HG03108 (cell line): ENCODE results near the gene JPT2.

Experiments used
- ATAC-seq: cut with Tn5 transposase; IDR thresholded peaks from one replicate; pipeline ENCODE4 v1.9.1; 2021; ENCODE audit warnings: moderate library complexity; ENCODE audit not compliant: unreplicated experiment

JPT2 gene

DNA sequence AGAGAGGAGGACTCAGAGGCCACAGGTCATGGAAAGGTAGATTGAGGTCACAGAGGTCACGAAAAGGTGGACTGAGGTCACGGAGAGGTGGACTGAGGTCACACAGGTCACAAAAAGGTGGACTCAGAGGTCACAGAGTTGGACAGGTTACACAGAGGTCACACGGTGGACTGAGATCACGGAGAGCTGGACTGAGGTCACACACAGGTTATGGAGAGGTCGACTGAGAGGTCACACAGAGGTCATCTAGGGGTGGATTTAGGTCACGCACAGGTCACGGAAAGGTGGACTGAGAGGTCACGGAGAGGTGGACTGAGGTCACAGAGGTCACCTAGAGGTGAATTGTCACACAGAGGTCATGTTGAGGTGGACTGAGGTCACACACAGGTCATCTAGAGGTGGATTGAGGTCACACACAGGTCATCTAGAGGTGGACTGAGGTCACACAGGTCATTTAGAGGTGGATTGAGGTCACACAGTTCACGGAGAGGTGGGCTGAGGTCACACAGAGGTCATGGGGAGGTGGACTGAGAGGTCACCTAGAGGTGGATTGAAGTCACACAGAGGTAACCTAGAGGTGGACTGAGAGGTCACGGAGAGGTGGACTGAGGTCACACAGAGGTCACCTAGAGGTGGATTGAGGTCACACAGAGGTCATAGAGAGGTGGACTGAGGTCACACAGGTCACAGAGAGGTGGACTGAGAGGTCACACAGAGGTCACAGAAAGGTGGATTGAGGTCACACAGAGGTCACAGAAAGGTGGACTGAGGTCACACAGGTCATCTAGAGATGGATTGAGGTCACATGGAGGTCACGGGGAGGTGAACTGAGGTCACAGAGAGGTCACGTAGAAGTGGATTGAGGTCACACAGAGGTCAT is 26.7 kb upstream of the JPT2 start:
- no peak for ATAC-seq

DNA sequence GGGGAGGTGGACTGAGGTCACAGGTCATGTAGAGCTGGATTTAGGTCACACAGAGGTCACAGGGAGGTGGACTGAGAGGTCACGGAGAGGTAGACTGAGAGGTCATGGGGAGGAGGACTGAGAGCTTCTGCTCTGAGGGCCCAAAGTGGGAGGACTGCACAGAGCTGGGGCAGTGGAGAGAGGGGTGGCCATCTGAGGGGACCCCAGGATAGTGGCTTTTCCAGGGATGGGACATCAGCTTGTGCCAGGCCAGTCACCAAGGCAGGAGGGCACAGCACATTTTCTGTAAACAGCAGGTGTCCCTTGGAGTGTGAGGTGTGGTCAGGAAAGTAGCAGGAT is 26.1 kb upstream of the JPT2 start:
- no peak for ATAC-seq

DNA sequence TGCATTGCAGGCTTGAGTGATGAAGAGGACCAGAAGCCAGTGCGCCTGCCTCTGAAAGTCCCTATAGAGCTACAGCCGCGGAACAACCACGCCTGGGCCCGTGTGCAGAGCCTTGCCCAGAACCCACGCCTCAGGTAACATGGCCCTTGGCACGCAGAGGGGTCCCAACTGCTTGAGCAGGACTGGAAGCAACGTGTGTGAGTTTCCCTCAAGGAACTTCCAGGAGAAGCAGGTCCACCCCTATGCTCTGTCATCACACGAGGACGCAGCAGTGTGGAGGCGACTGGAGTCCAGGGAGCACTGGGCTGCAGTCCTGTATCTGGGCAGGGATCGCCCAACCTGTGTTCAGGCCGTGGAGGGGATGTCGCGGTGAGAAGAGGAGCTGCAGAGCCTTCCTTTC is 25.1 kb upstream of the JPT2 start:
- no peak for ATAC-seq

DNA sequence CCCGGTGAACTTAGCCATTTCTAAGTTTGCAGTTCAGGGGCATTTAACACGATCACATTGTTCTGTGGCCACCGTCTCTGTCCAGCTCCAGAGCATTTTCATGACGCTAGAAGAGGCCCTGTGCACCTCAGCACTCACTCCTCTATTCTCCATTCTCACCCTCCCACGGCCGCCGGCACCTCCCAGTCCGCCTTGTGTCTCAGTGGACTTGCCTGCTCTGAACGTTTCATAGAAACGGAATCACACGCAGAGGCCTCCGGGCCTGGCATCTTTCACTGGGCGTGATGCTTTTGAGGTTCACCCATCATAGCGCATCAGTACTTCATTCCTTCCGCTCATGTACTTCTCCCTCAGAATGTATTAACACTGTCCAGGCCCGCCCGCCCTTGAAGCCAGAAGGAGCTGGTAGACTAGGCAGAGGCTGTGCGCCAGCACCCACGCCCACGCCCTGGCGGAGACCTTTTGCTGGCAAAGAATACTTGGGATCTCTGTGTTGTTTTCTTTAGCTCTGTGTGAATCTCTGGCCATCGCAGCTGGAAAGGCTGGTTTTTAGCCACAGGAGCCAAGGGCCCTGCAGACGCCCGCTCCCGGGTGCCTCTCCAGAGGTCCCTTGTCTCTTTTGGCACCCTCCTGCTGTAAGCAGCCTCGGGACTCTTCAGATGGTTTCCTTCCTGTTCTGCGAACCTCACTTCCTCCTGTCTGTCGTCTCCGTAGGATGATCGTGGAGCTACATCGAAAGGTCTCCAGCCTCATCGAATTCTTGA is 23.4 kb upstream of the JPT2 start:
- ATAC-seq: no peak

DNA sequence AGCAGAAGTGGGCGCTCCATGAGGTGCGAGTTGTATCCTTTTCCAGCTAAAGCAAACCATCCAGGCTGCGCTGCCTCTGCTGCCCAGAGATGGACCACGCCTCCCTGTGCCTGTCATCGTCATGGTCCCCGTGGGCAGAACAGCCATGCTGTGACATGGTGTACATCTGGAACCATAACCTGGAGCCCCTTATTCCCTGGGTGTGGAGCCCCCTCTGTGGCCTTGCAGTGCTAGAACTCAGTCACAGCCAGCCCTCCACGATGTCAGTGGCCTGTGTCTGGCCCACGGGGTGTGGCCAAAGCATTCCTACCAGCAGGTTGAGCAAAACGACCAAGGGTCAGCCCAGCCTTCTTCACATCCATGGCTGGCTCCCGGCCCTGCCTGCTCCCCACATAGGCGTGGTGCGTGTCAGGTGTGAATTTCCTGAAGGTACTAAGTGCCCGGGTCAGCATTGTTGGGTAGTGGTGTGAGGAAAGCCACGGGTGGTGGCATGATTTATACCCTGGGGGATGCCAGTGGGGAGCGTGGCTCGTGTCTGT is 22.7 kb upstream of the JPT2 start:
- no peak for ATAC-seq

DNA sequence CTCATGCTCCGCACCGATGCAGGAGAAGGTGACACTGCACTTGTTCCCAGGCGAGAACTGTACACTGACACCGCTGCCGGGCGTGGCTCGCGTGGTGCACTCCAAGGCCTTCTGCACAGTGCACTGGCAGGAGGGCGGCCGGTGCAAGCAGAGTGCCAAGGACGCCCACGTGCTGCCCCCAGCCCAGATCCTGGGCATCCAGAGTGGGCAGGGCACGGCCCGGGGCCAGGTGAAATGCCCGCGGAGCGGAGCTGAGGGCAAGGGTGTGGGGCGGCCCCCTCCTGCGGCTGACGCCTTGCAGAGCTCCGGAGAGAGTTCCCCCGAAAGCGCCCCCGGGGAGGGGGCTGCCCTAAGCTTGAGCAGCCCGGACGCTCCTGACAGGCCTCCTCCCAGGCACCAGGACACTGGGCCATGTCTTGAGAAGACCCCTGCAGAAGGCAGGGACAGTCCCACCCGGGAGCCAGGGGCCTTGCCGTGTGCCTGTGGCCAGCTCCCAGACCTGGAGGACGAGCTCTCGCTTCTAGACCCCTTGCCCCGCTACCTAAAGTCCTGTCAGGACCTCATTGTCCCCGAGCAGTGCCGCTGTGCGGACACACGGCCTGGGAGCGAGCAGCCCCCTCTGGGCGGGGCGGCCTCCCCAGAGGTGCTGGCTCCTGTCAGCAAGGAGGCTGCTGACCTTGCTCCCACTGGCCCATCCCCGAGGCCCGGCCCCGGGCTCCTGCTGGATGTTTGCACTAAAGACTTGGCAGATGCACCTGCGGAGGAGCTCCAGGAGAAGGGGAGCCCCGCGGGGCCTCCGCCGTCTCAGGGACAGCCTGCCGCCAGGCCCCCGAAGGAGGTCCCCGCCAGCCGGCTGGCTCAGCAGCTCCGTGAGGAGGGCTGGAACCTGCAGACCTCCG is 21.9 kb upstream of the JPT2 start:
- no peak for ATAC-seq

DNA sequence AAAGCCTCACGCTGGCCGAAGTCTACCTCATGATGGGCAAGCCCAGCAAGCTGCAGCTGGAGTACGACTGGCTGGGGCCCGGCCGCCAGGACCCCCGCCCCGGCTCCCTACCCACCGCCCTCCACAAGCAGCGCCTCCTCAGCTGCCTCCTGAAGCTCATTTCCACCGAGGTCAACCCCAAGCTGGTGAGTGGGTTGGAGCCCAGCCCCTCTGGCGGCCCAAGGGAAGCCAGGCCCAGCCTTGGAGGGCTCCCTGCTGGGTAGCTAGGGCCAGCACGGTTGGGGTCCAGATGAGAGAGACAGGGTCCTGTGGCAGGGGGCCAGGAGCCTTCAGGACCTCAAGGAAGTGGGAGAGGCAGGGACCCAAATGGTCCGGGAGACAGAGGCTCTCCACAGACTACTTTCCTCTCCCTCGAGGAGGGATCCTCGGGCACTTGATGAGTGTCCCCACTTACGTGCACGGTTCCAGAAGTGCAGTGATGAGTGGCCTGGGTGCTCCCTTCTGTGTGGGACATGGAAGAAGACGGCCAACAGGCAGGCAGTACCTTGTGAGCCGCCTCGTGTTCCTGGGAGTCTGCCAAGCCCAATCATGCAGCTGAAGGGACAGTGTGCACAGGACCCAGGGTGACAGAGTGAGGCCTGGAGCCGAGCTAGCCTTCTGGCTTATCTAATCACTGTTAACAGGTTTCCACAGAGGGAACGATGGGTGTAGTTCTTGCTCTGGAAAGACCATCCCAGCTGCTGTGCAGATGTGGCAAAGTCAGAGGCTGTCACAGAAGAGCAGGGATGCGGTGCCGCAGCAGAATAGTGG is 21.1 kb upstream of the JPT2 start:
- no peak for ATAC-seq

DNA sequence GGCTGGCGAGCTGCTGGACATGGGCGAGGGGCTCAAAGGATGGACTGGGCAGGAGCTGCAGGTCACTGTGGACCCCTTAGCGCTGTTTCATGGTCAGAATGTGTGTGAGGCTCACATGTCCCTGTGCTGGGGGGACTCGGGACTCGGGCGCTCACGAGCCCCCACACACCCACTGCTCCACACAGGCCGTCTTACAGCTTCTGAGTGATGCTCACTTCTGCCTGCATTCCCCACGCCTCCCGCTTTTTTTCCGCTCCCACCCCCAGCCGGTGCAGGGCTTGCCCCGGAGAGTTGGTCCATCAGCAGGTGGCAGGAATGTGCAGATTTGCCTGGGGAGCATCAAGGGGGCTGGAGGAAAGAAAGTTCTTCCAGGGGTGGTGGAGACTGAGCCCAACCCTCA is 20.2 kb upstream of the JPT2 start:
- no peak for ATAC-seq

DNA sequence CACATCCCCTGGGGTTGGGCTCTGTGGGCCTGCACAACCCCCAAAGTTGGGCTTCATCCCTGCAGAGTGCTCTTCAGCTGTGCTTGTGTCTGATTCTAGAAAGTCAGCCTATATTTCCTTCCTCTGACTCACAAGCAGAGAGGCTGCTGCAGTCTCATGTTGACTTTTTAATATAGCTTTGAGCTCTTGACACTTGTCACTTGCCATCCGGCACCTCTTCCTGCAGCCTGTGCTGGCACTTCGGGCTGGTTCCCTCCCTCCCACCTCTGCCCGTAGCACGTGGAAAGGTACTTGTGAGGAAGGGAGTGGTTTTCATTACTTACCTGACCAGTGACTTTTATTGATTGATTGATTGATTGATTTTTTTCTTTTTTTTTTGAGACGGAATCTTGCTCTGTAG is 19.0 kb upstream of the JPT2 start:
- no peak for ATAC-seq

DNA sequence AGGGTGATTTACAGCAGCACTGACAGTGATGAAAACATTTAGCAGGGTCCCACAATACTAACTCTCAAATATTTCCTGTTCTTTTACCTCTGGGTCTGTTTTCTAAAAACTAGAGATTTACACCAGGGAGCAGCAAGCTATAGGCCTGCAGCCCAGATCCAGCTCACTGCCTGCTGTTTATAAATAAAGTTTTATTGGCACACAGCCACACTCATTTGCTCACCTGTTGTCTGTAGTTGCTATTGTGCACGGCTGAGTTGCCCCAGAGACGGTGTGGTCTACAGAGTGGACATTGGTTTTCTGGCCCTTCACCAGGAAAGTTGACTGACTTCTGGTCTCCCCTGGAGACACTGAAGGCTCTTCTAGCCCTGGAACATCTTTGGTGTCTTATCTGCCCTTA is 16.3 kb upstream of the JPT2 start:
- ATAC-seq: no peak

DNA sequence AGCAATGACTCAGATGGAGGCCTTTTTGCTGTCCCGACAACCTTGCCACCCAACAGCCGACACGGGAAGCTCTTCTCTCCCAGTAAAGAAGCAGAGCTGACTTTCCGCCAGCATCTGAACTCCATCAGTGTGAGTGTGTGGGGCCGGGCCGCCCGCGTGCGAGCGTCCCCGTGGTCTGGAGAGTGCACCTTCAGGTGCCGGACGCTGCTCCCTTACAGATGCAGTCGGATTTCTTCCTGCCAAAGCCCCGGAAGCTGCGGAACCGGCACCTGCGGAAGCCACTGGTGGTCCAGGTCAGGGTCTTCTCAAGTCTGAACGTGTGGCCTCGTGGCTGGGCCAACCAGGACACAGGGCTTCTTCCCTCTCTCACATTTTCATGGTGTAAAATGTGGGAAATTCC is 15.5 kb upstream of the JPT2 start:
- no peak for ATAC-seq

DNA sequence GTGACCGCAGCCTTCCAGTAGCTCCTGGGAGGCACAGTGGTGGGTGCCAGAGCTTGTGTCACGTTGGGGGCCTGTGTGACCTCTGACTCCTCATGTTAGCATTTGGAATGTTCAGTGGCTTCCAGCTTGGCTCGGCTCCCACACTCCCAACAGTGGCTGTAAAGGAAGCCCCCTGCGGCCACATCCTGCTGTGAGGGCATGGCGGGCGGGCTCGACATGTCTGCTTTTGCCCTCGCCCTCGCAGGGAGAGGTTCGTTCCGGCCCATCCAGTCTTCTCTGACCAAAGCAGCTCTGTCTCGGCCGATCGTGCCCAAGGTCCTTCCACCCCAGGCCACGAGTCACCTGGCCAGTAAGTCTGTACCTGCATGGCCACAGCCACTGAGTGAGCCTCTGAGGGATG is 12.2 kb upstream of the JPT2 start:
- no peak for ATAC-seq

DNA sequence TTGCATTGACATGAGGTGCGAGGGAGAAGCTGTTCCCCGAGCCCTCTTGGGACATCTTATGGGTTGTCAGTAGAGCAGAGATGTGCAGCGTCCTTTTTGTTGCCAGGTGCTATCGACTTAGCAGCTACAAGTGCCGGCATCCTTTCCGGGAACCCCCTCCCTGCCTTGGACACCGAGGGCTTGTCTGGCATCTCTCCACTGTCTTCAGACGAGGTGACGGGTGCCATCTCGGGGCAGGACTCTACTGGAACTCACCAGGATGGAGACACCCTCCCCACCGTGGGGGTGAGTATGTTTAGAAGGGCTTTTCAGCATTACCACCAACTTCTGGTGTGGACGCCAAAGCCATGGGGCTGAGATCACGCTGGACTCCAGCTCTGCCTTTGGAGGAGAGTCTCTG is 11.8 kb upstream of the JPT2 start:
- no peak for ATAC-seq

DNA sequence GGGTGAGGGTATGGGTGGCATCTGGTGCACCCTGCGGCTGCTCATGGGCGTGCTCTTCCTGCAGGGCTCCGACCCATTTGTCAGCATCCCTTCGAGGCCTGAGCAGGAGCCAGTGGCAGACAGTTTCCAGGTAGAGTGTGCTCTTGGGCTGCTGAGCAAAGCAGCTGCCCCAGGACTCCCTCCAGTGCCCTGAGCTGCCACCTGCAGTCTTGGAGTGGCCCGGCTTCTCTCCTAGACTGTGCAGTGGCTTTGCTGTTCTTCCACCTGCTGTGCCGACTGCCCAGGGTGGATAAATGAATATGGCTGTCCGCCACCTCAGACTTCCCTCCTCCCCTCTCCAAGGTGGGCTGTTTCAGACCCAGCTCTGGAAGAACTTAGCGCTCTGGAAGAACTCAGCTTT is 10.8 kb upstream of the JPT2 start:
- ATAC-seq: no peak

DNA sequence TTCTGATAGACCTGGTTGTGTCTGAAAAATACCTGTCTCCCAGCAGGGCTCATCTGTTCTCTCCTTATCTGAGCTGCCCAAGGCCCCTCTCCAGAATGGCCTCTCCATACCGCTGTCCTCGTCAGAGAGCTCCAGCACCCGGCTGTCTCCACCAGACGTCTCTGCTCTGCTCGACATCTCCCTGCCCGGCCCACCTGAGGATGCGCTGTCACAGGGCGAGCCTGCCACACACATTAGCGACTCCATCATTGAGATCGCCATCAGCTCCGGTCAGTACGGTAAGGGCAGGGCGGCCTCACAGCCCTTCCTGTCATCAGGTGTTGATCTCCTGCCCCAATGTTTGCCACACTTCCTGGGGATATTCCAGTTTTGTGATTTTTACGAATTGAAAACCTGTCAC is 10.2 kb upstream of the JPT2 start:
- no peak for ATAC-seq

DNA sequence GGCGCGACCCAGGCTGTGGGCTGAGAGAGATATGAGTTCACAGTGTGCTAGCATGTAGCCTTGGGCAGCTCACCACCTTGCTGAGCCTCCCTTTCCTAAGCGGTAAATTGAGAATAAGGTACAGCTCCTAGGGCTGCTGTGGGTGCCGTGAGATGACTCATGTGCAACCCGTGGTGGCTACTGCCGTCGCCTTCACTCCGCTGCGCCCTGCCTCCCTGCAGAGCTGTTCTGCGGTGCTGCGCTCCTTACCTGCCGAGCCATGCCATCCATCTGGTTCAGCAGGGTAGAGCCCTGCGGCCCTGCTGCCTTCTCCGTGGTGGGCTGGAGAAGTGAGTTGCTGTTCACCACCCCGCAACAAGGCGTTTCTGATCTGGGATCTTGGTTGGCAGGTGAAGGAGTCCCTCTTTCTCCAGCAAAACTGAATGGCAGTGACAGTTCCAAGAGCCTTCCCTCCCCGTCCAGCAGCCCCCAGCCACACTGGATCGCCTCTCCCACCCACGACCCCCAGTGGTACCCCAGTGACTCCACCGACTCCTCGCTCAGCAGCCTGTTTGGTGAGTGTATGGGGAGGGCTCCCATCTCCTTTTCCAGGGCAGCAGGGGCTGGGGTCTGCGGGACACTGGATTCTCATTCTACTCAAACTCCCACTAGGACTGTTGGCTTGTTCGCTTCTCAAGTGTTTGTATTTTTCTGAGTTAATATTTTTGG is 9.3 kb upstream of the JPT2 start:
- no peak for ATAC-seq

DNA sequence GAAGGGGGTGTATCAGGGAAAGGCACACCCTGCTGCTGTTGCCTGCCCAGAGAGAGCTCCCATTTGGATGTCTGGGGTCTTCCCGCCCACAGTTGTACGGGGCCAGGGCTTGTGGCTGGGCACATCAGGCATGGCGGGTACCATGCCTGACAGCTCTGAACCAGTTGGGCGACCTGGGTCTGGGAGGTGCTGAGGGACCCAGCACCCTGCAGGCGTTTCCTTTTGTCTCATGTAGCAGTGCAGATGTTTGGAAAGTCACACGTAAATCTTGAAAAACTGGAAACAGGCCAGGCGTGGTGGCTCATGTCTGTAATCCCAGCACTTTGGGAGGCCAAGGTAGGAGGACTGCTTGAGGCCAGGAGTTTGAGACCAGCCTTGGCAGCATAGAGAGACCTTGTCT is 8.4 kb upstream of the JPT2 start:
- no peak for ATAC-seq

DNA sequence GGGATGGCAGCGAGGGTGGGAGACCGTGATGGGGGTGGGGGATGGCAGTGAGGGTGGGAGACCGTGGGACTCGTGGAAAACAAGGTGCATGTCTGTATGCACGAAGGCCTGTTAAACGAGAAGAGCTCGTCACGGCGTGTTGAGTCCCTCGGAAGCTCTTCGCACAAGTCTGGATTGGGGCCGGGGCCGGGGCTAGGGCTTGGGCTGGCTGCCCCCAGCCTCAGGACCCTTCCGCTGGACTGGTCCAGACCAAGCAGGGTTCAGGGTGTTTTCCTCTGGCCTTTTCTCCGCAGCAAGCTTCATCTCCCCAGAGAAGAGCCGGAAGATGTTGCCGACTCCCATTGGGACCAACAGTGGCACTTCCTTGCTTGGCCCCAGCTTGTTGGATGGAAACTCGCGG is 7.7 kb upstream of the JPT2 start:
- ATAC-seq: no peak

DNA sequence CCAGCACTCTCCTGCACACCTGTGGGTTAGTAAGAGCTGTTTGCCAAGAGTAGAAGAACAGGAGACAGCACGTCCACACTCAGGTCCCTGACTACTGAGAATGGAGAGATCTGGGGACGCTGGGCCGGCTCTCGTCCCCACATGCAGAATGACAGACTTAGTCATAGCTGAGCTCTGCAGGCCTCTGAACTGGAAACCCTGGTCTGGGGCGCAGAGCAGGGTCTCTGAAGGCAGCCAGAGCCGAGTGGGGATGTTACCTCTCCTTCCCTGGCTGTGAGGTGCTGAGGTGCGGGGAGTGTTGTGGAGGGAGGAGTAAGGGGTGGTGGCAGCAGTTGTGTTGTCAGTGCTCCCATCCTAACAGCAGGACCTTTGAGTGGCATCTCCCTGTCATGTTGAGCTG is 7.2 kb upstream of the JPT2 start:
- no peak for ATAC-seq
